DND-41 (cell line): ENCODE data around the gene HES4.

Experiments
- CTCF ChIP-seq: IDR thresholded peaks from 2 replicates; pipeline ENCODE4 v1.5.1; 2012; ENCODE audit warnings: borderline replicate concordance, low read length, moderate library complexity, mild to moderate bottlenecking; ENCODE audit not compliant: poor library complexity, severe bottlenecking; ENCODE audit errors: extremely low read depth
- EZH2 ChIP-seq: IDR thresholded peaks from 3 replicates; pipeline ENCODE4 v1.6.1; 2012; ENCODE audit warnings: borderline replicate concordance, low read depth, mild to moderate bottlenecking, moderate library complexity, low read length, inconsistent platforms; ENCODE audit not compliant: severe bottlenecking

GRCh38 chr1:1001057-1001783 is 1.3 kb upstream of the HES4 start:
- TF ChIP-seq CTCF = no peak
- no peak for TF ChIP-seq EZH2
